ENCODE results near the gene DUOX2. TPM values are rescaled to one million over a fixed set of nuclear protein-coding genes. Genes with fewer than 3 reads are reported as not detected.
"Not testable (repeated sequence)": the region's sequence is repeated elsewhere in the genome, so short reads cannot be mapped to it uniquely, and the experiment has no call there.

Gene DUOX2
- polyA plus RNA-seq, 1 experiment, result not detected

- CTCF ChIA-PET, result interaction anchor here (2.4 kb wide), 1 partner anchor 41 kb away, joined by 8 read pairs; no protein-coding TSS in a partner anchor
- DNase-seq (ENCODE audit: low read depth); POLR2A ChIA-PET; H3K4me3 ChIP-seq (ENCODE audit: low read depth, low read length); H3K27me3 ChIP-seq (ENCODE audit: control insufficient read depth, insufficient read depth, low read length); H3K36me3 ChIP-seq (ENCODE audit: control insufficient read depth, insufficient read depth, low read length): not testable (repeated sequence)
Measured at GRCh38 chr15:45077391-45077790, 36.6 kb downstream of the DUOX2 start.

GRCh38 chr15:45075440-45076320 lies 38.3 kb downstream of the DUOX2 start:
- POLR2A ChIA-PET; H3K4me3 ChIP-seq (ENCODE audit: low read depth, low read length); DNase-seq (ENCODE audit: low read depth); H3K36me3 ChIP-seq (ENCODE audit: control insufficient read depth, insufficient read depth, low read length); CTCF ChIA-PET; H3K27me3 ChIP-seq (ENCODE audit: control insufficient read depth, insufficient read depth, low read length): not testable (repeated sequence)

- H3K36me3 ChIP-seq (ENCODE audit: control insufficient read depth, insufficient read depth, low read length); DNase-seq (ENCODE audit: low read depth); H3K27me3 ChIP-seq (ENCODE audit: control insufficient read depth, insufficient read depth, low read length); CTCF ChIA-PET; POLR2A ChIA-PET; H3K4me3 ChIP-seq (ENCODE audit: low read depth, low read length): not testable (repeated sequence)
Measured at GRCh38 chr15:45073602-45074001, 40.4 kb downstream of the DUOX2 start.

GRCh38 chr15:45069942-45070360 lies 44.0 kb downstream of the DUOX2 start:
- POLR2A ChIA-PET; H3K36me3 ChIP-seq (ENCODE audit: control insufficient read depth, insufficient read depth, low read length); H3K4me3 ChIP-seq (ENCODE audit: low read depth, low read length); DNase-seq (ENCODE audit: low read depth); H3K27me3 ChIP-seq (ENCODE audit: control insufficient read depth, insufficient read depth, low read length): not testable (repeated sequence)
- CTCF ChIA-PET, result interaction anchor here (1.2 kb wide), 1 partner anchor 48 kb away, joined by 3 read pairs; no protein-coding TSS in a partner anchor

- H3K4me3 ChIP-seq (ENCODE audit: low read depth, low read length), result no peak overlapping the region
- ChIA-PET CTCF (interaction anchor here (1.5 kb wide), 1 partner anchor 54 kb away, joined by 5 read pairs; no protein-coding TSS in a partner anchor), POLR2A (no interaction called here)
- H3K36me3 ChIP-seq (ENCODE audit: control insufficient read depth, insufficient read depth, low read length), result no peaks in the 10 kb centered on the region
- no peaks in the 10 kb centered on the region for H3K27me3 ChIP-seq (ENCODE audit: control insufficient read depth, insufficient read depth, low read length)
- DNase-seq (ENCODE audit: low read depth), result no peak
- no peak for TF ChIP-seq CTCF (IDR thresholded peaks at IDR 0.05; ENCODE audit: insufficient read depth, low read depth, low read length)
Measured at GRCh38 chr15:45064386-45064785, 49.6 kb downstream of the DUOX2 start.

GRCh38 chr15:45062301-45062700 lies 51.7 kb downstream of the DUOX2 start:
- H3K36me3 ChIP-seq (ENCODE audit: control insufficient read depth, insufficient read depth, low read length); DNase-seq (ENCODE audit: low read depth); POLR2A ChIA-PET; H3K27me3 ChIP-seq (ENCODE audit: control insufficient read depth, insufficient read depth, low read length); H3K4me3 ChIP-seq (ENCODE audit: low read depth, low read length): not testable (repeated sequence)
- CTCF ChIA-PET, result interaction anchor here (0.7 kb wide), 1 partner anchor 13 kb away, joined by 3 read pairs; no protein-coding TSS in a partner anchor

- H3K27me3 ChIP-seq (ENCODE audit: control insufficient read depth, insufficient read depth, low read length); H3K36me3 ChIP-seq (ENCODE audit: control insufficient read depth, insufficient read depth, low read length); H3K4me3 ChIP-seq (ENCODE audit: low read depth, low read length); CTCF ChIA-PET; DNase-seq (ENCODE audit: low read depth); POLR2A ChIA-PET: not testable (repeated sequence)
Measured at GRCh38 chr15:45058690-45059675, 55.0 kb downstream of the DUOX2 start.

GRCh38 chr15:45052676-45053075 lies 61.3 kb downstream of the DUOX2 start:
- CTCF ChIA-PET, result interaction anchor here (1.8 kb wide), 1 partner anchor 16 kb away, joined by 4 read pairs; no protein-coding TSS in a partner anchor
- H3K36me3 ChIP-seq (ENCODE audit: control insufficient read depth, insufficient read depth, low read length); POLR2A ChIA-PET; H3K27me3 ChIP-seq (ENCODE audit: control insufficient read depth, insufficient read depth, low read length); H3K4me3 ChIP-seq (ENCODE audit: low read depth, low read length); DNase-seq (ENCODE audit: low read depth): not testable (repeated sequence)

Data from BJ (cell line).